ENCODE measurements around the gene MAP3K14. TPM values are rescaled to one million over a fixed set of nuclear protein-coding genes. Genes with fewer than 3 reads are reported as not detected.

MAP3K14 gene
- total and polyA plus RNA-seq, 2 of the 4 experiments (the other 2 are of a cell fraction), result 4.1 to 21.7 TPM

DNA sequence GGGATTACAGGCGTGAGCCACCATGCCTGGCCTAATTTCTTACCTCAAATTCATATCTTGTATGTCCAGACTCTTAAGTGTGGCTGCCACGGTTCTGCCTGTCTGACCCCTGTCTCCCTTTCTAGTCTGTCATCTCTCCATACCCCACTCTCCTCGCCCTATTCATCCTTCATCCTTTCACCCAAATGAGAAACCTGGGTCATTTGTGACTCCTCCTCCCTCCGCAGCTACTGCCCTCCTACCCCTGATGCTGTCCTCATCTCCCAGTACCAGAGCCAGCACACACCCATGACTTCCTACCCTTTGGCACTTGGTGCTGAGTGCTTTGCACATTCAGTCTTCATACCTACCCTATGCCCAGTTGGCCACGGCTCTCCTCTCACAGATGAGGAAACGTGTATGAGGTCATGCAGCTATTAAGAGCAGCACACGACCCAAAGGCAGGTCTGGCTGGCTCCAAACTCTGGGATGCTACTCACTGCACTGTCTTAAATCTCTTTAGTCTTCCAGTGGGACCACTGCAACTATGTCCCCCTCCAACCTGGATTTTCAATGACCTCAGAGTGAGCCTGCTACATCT lies 56.5 kb downstream of the MAP3K14 start:
- Histone ChIP-seq H3K14ac (replicated peaks; ENCODE audit: low read depth, low read length) (no peak overlapping the region), H3K36me3 (ENCODE audit: control insufficient read depth, insufficient read depth, low read length) (peaks cover 20% of the 10 kb centered on the region), H3K23ac (ENCODE audit: low read depth, low read length) (no peak overlapping the region), H2BK20ac (ENCODE audit: low read depth, low read length) (no peak overlapping the region), H2BK15ac (ENCODE audit: low read depth, low read length) (no peak overlapping the region), H3K79me1 (ENCODE audit: low read depth in 1 of 2, low read length in 2 of 2) (no peaks in the 10 kb centered on the region; a peak in 1 of 4 replicates), H3K27me3 (ENCODE audit: control insufficient read depth, insufficient read depth, low read length) (no peaks in the 10 kb centered on the region), H4K20me1 (ENCODE audit: insufficient read depth, low read length) (peaks cover 3% of the 10 kb centered on the region; the same call in 1 of the 2 replicates), H4K8ac (ENCODE audit: low read depth in 2 of 2, low read length in 2 of 2) (no peak overlapping the region), H3K18ac (ENCODE audit: low read depth, low read length) (no peak overlapping the region), H2AK5ac (ENCODE audit: low read depth, low read length) (no peak overlapping the region), H3K4me1 (ENCODE audit: control insufficient read depth, insufficient read depth, low read length) (peaks cover 19% of the 10 kb centered on the region), H3K9me1 (ENCODE audit: insufficient read depth, low read length) (no peaks in the 10 kb centered on the region), H3K4me3 (ENCODE audit: insufficient read depth, low read depth, low read length) (no peak overlapping the region), H2BK120ac (ENCODE audit: low read depth, low read length) (no peak overlapping the region), H3K27ac (ENCODE audit: insufficient read depth, low read length) (no peak overlapping the region), H3K4ac (ENCODE audit: low read depth, low read length) (no peak overlapping the region), H3K9ac (ENCODE audit: low read depth, low read length) (no peak overlapping the region), H4K5ac (ENCODE audit: low read depth, low read length) (no peak overlapping the region), H3K56ac (ENCODE audit: extremely low read depth, insufficient read depth, low read length) (no peak overlapping the region), H3K4me2 (ENCODE audit: low read depth, low read length) (no peak overlapping the region), H4K91ac (ENCODE audit: insufficient read depth, low read depth, low read length) (no peak overlapping the region), H3K9me3 (ENCODE audit: control insufficient read depth, insufficient read depth, low read length) (no peaks in the 10 kb centered on the region), H2AK9ac (replicated peaks; ENCODE audit: low read depth, low read length, poor library complexity) (no peak overlapping the region), H2AFZ (replicated peaks; ENCODE audit: low read length, poor library complexity) (no peak overlapping the region), H2BK5ac (ENCODE audit: low read depth, low read length, poor library complexity, severe bottlenecking) (no peak overlapping the region)
- dilution Hi-C loops (cut with HindIII; ENCODE audit: low sequenced_read_pairs, unreplicated experiment), result no loop called here
- no peak for ATAC-seq (ENCODE audit: low read depth)
- WGBS, 2 experiments (ENCODE audit: extremely low coverage in 2 of 2, insufficient read length in 1 of 2), result 86 to 100% methylated on average over 1 to 5 of the region's 7 CpGs
- intact Hi-C loops (cut with micrococcal nuclease), result no loop called here
- no TSS peak for BruUV-seq (replicated peaks)
- ChIA-PET CTCF (no interaction called here), POLR2A (ENCODE audit: unreplicated experiment) (interaction anchor here (0.6 kb wide), 1 partner anchor 9 kb away, joined by 3 read pairs; no protein-coding TSS in a partner anchor)
- DNase-seq, result no peak
- no peak for TF ChIP-seq SMC3 (IDR thresholded peaks at IDR 0.05; ENCODE audit: low read depth, low read length)
- TF ChIP-seq, protein P1, sequence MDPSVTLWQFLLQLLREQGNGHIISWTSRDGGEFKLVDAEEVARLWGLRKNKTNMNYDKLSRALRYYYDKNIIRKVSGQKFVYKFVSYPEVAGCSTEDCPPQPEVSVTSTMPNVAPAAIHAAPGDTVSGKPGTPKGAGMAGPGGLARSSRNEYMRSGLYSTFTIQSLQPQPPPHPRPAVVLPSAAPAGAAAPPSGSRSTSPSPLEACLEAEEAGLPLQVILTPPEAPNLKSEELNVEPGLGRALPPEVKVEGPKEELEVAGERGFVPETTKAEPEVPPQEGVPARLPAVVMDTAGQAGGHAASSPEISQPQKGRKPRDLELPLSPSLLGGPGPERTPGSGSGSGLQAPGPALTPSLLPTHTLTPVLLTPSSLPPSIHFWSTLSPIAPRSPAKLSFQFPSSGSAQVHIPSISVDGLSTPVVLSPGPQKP (IDR thresholded peaks at IDR 0.05; ENCODE audit: borderline replicate concordance, low read depth, low read length), result no peak
- no peak for TF ChIP-seq RCOR1 (IDR thresholded peaks at IDR 0.05; ENCODE audit: insufficient replicate concordance, low read length)
- TF ChIP-seq NFE2L2 (IDR thresholded peaks at IDR 0.05; ENCODE audit: low read depth, low read length), result no peak
- TF ChIP-seq, protein P2, sequence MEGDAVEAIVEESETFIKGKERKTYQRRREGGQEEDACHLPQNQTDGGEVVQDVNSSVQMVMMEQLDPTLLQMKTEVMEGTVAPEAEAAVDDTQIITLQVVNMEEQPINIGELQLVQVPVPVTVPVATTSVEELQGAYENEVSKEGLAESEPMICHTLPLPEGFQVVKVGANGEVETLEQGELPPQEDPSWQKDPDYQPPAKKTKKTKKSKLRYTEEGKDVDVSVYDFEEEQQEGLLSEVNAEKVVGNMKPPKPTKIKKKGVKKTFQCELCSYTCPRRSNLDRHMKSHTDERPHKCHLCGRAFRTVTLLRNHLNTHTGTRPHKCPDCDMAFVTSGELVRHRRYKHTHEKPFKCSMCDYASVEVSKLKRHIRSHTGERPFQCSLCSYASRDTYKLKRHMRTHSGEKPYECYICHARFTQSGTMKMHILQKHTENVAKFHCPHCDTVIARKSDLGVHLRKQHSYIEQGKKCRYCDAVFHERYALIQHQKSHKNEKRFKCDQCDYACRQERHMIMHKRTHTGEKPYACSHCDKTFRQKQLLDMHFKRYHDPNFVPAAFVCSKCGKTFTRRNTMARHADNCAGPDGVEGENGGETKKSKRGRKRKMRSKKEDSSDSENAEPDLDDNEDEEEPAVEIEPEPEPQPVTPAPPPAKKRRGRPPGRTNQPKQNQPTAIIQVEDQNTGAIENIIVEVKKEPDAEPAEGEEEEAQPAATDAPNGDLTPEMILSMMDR (conservative IDR thresholded peaks at IDR 0.05; ENCODE audit: low read depth, low read length), result no peak
- TF ChIP-seq BHLHE40 (IDR thresholded peaks at IDR 0.05; ENCODE audit: low read depth, low read length), result no peak
- no peak for TF ChIP-seq CEBPB (IDR thresholded peaks at IDR 0.05; ENCODE audit: low read depth, low read length)
- no peak for TF ChIP-seq CHD1 (IDR thresholded peaks at IDR 0.05; ENCODE audit: low read depth, low read length)
- TF ChIP-seq, protein P3, sequence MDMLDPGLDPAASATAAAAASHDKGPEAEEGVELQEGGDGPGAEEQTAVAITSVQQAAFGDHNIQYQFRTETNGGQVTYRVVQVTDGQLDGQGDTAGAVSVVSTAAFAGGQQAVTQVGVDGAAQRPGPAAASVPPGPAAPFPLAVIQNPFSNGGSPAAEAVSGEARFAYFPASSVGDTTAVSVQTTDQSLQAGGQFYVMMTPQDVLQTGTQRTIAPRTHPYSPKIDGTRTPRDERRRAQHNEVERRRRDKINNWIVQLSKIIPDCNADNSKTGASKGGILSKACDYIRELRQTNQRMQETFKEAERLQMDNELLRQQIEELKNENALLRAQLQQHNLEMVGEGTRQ (IDR thresholded peaks at IDR 0.05; ENCODE audit: low read depth, low read length), result no peak
- no peak for TF ChIP-seq MXI1 (IDR thresholded peaks at IDR 0.05; ENCODE audit: borderline replicate concordance, low read depth, low read length)
- TF ChIP-seq POLR2A (IDR thresholded peaks at IDR 0.05; ENCODE audit: low read depth, low read length), result no peak
- TF ChIP-seq MAZ (IDR thresholded peaks at IDR 0.05; ENCODE audit: borderline replicate concordance, low read depth, low read length), result no peak
- in situ Hi-C loops (cut with MboI; ENCODE audit: low sequenced_read_pairs), result no loop called here
